HG02970 (cell line): ENCODE data around the gene ZNF180.
"Not testable (repeated sequence)": the region's sequence is repeated elsewhere in the genome, so short reads cannot be mapped to it uniquely, and the experiment has no call there.

Experiments used
- ATAC-seq: cut with Tn5 transposase; IDR thresholded peaks from one replicate; pipeline ENCODE4 v1.9.1; 2021; ENCODE audit warnings: mild to moderate bottlenecking, moderate library complexity, moderate number of reproducible peaks; ENCODE audit not compliant: unreplicated experiment, low FRiP score

ZNF180 gene

GRCh38 chr19:44499962-44500949 lies at the start of gene ZNF180:
Gene ZNF180, minus strand, starts transcription at chr19:44500522. Its CDS starts 3,188 bp downstream, at chr19:44497334.
- ATAC-seq, result peak; percentile 95

GRCh38 chr19:44549507-44549906 lies 49.2 kb upstream of the ZNF180 start:
- ATAC-seq, result no peak

- ATAC-seq, result no peak
These were observed 48.4 kb upstream of the ZNF180 start for GRCh38 chr19:44548736-44549135.

- no peak for ATAC-seq
These were observed 43.7 kb upstream of the ZNF180 start for GRCh38 chr19:44544031-44544430.

- ATAC-seq, result no peak
These were observed 42.3 kb upstream of the ZNF180 start for GRCh38 chr19:44542671-44543070.

GRCh38 chr19:44540736-44541135 lies 40.4 kb upstream of the ZNF180 start:
- no peak for ATAC-seq

GRCh38 chr19:44539991-44540390 lies 39.7 kb upstream of the ZNF180 start:
- no peak for ATAC-seq

- ATAC-seq, result no peak
These were observed 39.0 kb upstream of the ZNF180 start for GRCh38 chr19:44539236-44539826.

- ATAC-seq, result not testable (repeated sequence)
These were observed 35.0 kb upstream of the ZNF180 start for GRCh38 chr19:44535361-44535760.

- no peak for ATAC-seq
These were observed 32.5 kb upstream of the ZNF180 start for GRCh38 chr19:44532819-44533218.

- no peak for ATAC-seq
These were observed 30.5 kb upstream of the ZNF180 start for GRCh38 chr19:44530777-44531176.

GRCh38 chr19:44529536-44529935 lies 29.2 kb upstream of the ZNF180 start, which contains the start of gene CEACAM20:
Gene CEACAM20, minus strand, starts transcription at chr19:44529675. Its CDS starts 166 bp downstream, at chr19:44529509.
- no peak for ATAC-seq

- no peak for ATAC-seq
These were observed 27.2 kb upstream of the ZNF180 start for GRCh38 chr19:44527554-44527953.

GRCh38 chr19:44525721-44526430 lies 25.6 kb upstream of the ZNF180 start:
- no peak for ATAC-seq

- no peak for ATAC-seq
These were observed 21.0 kb upstream of the ZNF180 start for GRCh38 chr19:44521370-44521769.

GRCh38 chr19:44517146-44517545 lies 16.8 kb upstream of the ZNF180 start:
- ATAC-seq, result no peak

GRCh38 chr19:44515907-44516306 lies 15.6 kb upstream of the ZNF180 start:
- no peak for ATAC-seq

- ATAC-seq, result no peak
These were observed 14.7 kb upstream of the ZNF180 start for GRCh38 chr19:44515031-44515430.

- no peak for ATAC-seq
These were observed 12.3 kb upstream of the ZNF180 start for GRCh38 chr19:44512326-44513298.

GRCh38 chr19:44509478-44509877 lies 9.2 kb upstream of the ZNF180 start:
- no peak for ATAC-seq
